Fibroblast of lung (primary cell): Measurements from ENCODE around the gene OR10H1.

Experiments used
- CTCF ChIP-seq, 2 donors: IDR thresholded peaks in 1 of 2; conservative IDR thresholded peaks in 1 of 2; 1 replicate in 1 of 2; 2 replicates in 1 of 2; pipeline ENCODE4 v1.5.1; 2011 to 2012; ENCODE audit warnings: low read length in 2 of 2, control low read depth in 1 of 2, inconsistent platforms in 1 of 2, low read depth in 1 of 2, mild to moderate bottlenecking in 1 of 2
- EZH2 ChIP-seq: IDR thresholded peaks from 2 replicates; pipeline ENCODE4 v1.5.1; 2012; ENCODE audit warnings: low read length, control low read depth, mild to moderate bottlenecking; ENCODE audit errors: missing control alignments

DNA sequence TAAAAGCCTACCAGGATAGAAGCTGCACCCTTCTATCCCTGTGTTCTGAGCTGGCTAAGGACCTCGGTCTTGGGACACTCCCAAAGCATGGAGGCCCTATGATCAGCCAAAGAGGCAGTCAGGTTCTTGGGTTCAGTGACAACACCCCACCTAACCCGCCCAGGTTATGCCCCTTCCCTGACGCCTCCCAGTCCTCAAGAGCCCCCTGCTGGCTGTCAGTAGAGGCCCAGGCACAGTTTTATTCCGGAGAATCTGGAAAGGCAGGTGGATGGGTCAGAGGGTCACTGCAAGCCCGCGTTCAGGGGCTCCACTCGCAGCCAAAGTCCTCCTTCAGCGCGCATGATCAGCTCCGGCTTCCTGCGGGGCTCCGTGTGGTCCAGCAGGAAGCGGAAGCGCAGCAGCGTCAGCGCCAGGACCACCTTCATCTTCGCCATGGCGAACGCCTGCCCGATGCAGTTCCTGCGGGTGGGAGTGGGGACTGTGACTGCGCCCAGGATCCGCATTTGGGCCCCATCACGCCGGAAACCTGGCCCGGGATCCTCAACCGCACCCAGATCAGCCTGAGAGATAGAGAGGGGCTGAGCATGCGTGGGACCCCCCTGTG, 55.4 kb downstream of the OR10H1 start:
- no peak for TF ChIP-seq CTCF (conservative IDR thresholded peaks at IDR 0.05 in 1 of 2, IDR thresholded peaks at IDR 0.05 in 1 of 2; ENCODE audit: low read depth in 1 of 2, low read length in 2 of 2)
- TF ChIP-seq EZH2, result no peak
